Large intestine (tissue), 3 donors: Measurements from ENCODE around the gene GTPBP3. TPM values are rescaled to one million over a fixed set of nuclear protein-coding genes. Genes with fewer than 3 reads are reported as not detected.
A peak's percentile ranks its signal among the peaks of the same experiment; 100 is the strongest.

Experiments
- DNase-seq, 2 donors: peaks; one replicate each; pipeline versions ENCODE4 v3.0.0 to v3.0.0-alpha.2; 2013
- H3K27ac ChIP-seq: one replicate; pipeline ENCODE4 v1.5.1; 2013; ENCODE audit warnings: low read length
- H3K27me3 ChIP-seq: 2 replicates; pipeline ENCODE4 v1.6.1; 2013; ENCODE audit warnings: low read length; ENCODE audit not compliant: control insufficient read depth, insufficient read depth
- H3K36me3 ChIP-seq: 2 replicates; pipeline ENCODE4 v1.6.1; 2013; ENCODE audit warnings: low read length; ENCODE audit not compliant: control insufficient read depth, insufficient read depth
- H3K4me1 ChIP-seq: one replicate; pipeline ENCODE4 v1.6.1; 2013; ENCODE audit warnings: low read length; ENCODE audit not compliant: control insufficient read depth, insufficient read depth
- H3K4me3 ChIP-seq: one replicate; pipeline ENCODE4 v1.5.1; 2013; ENCODE audit warnings: low read length
- H3K9me3 ChIP-seq: one replicate; pipeline ENCODE4 v1.6.1; 2013; ENCODE audit warnings: mild to moderate bottlenecking, low read depth, low read length, moderate library complexity; ENCODE audit not compliant: control insufficient read depth
- WGBS: methylation state at CpG from one replicate; pipeline ENCODE4 v1.1.5; 2013; ENCODE audit warnings: low lambda C conversion rate; ENCODE audit not compliant: insufficient coverage; 5-methylcytosine and 5-hydroxymethylcytosine counted together
- polyA plus RNA-seq: library from polyadenylated mRNA; unstranded; fragments of 120-200 nt; gene quantifications from one replicate; pipeline ENCODE4 v1.2.1, GENCODE V29; 2013

Gene GTPBP3
- polyA plus RNA-seq, 1 donor: 18.2 TPM

- Histone ChIP-seq H3K36me3 (no peaks in the 10 kb centered on the region), H3K4me3 (no peak overlapping the region), H3K4me1 (no peaks in the 10 kb centered on the region), H3K9me3 (no peaks in the 10 kb centered on the region), H3K27me3 (no peaks in the 10 kb centered on the region), H3K27ac (no peak overlapping the region)
- DNase-seq: no peak
- 50% methylated on average over 2 of the region's 8 CpGs for WGBS
Observed at GRCh38 chr19:17370026-17370587, 32.8 kb downstream of the GTPBP3 start.

GRCh38 chr19:17376935-17377600, 39.7 kb downstream of the GTPBP3 start, which contains the start of gene PLVAP:
Gene PLVAP, minus strand, starts transcription at chr19:17377342. Its CDS starts 54 bp downstream, at chr19:17377288.
- Histone ChIP-seq H3K9me3 (no peaks in the 10 kb centered on the region), H3K4me1 (no peaks in the 10 kb centered on the region), H3K4me3 (peak within 1 kb of the TSS; percentile 18), H3K27me3 (no peaks in the 10 kb centered on the region), H3K36me3 (no peaks in the 10 kb centered on the region), H3K27ac (no peak within 1 kb of the TSS)
- no CpG with 5 or more reads among the region's 39 CpGs for WGBS
- no peak for DNase-seq

GRCh38 chr19:17378271-17378670, 40.9 kb downstream of the GTPBP3 start:
- DNase-seq: no peak
- no CpG with 5 or more reads among the region's 13 CpGs for WGBS

GRCh38 chr19:17379221-17379631, 41.9 kb downstream of the GTPBP3 start:
- Histone ChIP-seq H3K36me3 (no peaks in the 10 kb centered on the region), H3K27ac (no peak overlapping the region), H3K9me3 (no peaks in the 10 kb centered on the region), H3K27me3 (no peaks in the 10 kb centered on the region), H3K4me3 (no peak overlapping the region), H3K4me1 (no peaks in the 10 kb centered on the region)
- no peak for DNase-seq
- no CpG with 5 or more reads among the region's 14 CpGs for WGBS

More at GRCh38 chr19:17378271-17378670, 40.9 kb downstream of the GTPBP3 start:
- Histone ChIP-seq H3K4me3 (no peak overlapping the region), H3K27ac (no peak overlapping the region), H3K4me1 (no peaks in the 10 kb centered on the region), H3K36me3 (no peaks in the 10 kb centered on the region), H3K27me3 (no peaks in the 10 kb centered on the region), H3K9me3 (no peaks in the 10 kb centered on the region)

GRCh38 chr19:17380426-17381138, 43.2 kb downstream of the GTPBP3 start:
- no peak overlapping the region for H3K4me3 ChIP-seq

GRCh38 chr19:17385878-17386611, 48.7 kb downstream of the GTPBP3 start:
- DNase-seq: peak; percentile 36 to 37
- Histone ChIP-seq H3K27ac (no peak overlapping the region), H3K4me3 (no peak overlapping the region), H3K27me3 (peaks cover 11% of the 10 kb centered on the region), H3K36me3 (no peaks in the 10 kb centered on the region), H3K9me3 (no peaks in the 10 kb centered on the region), H3K4me1 (no peaks in the 10 kb centered on the region)
- WGBS: no CpG with 5 or more reads among the region's 20 CpGs

More at GRCh38 chr19:17380426-17381138, 43.2 kb downstream of the GTPBP3 start:
- Histone ChIP-seq H3K4me1 (no peaks in the 10 kb centered on the region), H3K27me3 (no peaks in the 10 kb centered on the region), H3K27ac (no peak overlapping the region), H3K9me3 (no peaks in the 10 kb centered on the region), H3K36me3 (no peaks in the 10 kb centered on the region)
- no CpG with 5 or more reads among the region's 5 CpGs for WGBS
- no peak for DNase-seq

GRCh38 chr19:17389288-17389687, 51.9 kb downstream of the GTPBP3 start:
- WGBS: no CpG with 5 or more reads among the region's 1 CpG
- no peaks in the 10 kb centered on the region for H3K36me3 ChIP-seq

GRCh38 chr19:17389957-17390664, 52.8 kb downstream of the GTPBP3 start:
- H3K9me3 ChIP-seq: no peaks in the 10 kb centered on the region
- WGBS: 67% methylated on average over 1 of the region's 37 CpGs
- peaks cover 7% of the 10 kb centered on the region for H3K4me1 ChIP-seq
- H3K27me3 ChIP-seq: peaks cover 42% of the 10 kb centered on the region
- no peaks in the 10 kb centered on the region for H3K36me3 ChIP-seq
- H3K4me3 ChIP-seq: peak overlapping the region; percentile 41
- no peak for DNase-seq
- H3K27ac ChIP-seq: no peak overlapping the region

More at GRCh38 chr19:17389288-17389687, 51.9 kb downstream of the GTPBP3 start:
- DNase-seq: no peak
- peaks cover 35% of the 10 kb centered on the region for H3K27me3 ChIP-seq
- peaks cover 7% of the 10 kb centered on the region for H3K4me1 ChIP-seq
- H3K27ac ChIP-seq: no peak overlapping the region
- H3K4me3 ChIP-seq: no peak overlapping the region
- no peaks in the 10 kb centered on the region for H3K9me3 ChIP-seq

- no peaks in the 10 kb centered on the region for H3K36me3 ChIP-seq
- H3K9me3 ChIP-seq: no peaks in the 10 kb centered on the region
- peak; percentile 86 to 90 for DNase-seq
- no CpG with 5 or more reads among the region's 50 CpGs for WGBS
- no peak overlapping the region for H3K27ac ChIP-seq
- H3K27me3 ChIP-seq: peaks cover 45% of the 10 kb centered on the region
- H3K4me1 ChIP-seq: peaks cover 7% of the 10 kb centered on the region
- peak overlapping the region; percentile 41 for H3K4me3 ChIP-seq
Observed at GRCh38 chr19:17390665-17391370, 53.5 kb downstream of the GTPBP3 start.
